ENCODE data around the gene U2AF2. TPM values are rescaled to one million over a fixed set of nuclear protein-coding genes. Genes with fewer than 3 reads are reported as not detected.

Gene U2AF2
- total and polyA plus RNA-seq, 2 experiments from 2014 or later: 22.4 to 150 TPM

- in situ Hi-C loops (cut with MboI): loop anchor here (25.0 kb wide), 1 partner anchor 1205 kb away; the partner anchor contains the start of genes CDC42EP5 and LENG9
- Histone ChIP-seq H3K4me2 (ENCODE audit: unreplicated experiment) (no peak overlapping the region), H3F3A (ENCODE audit: insufficient read depth) (peaks cover 11% of the 10 kb centered on the region), H4K20me1 (ENCODE audit: insufficient read depth) (peaks cover 7% of the 10 kb centered on the region; the same call in 1 of the 2 replicates), H3K79me2 (ENCODE audit: insufficient read depth) (peaks cover 97% of the 10 kb centered on the region), H3K4me1 (ENCODE audit: insufficient read depth) (peaks cover 2% of the 10 kb centered on the region; the same call in 1 of the 2 replicates), H2AFZ (no peak overlapping the region), H3K9ac (no peak overlapping the region), H3K27ac (no peak overlapping the region), H3K4me3 (no peak overlapping the region), H3K9me3 (ENCODE audit: low read depth) (no peaks in the 10 kb centered on the region), H3K9me2 (ENCODE audit: insufficient read depth) (no peaks in the 10 kb centered on the region), H3K36me3 (ENCODE audit: low read depth) (peaks cover 15% of the 10 kb centered on the region; the same call in 1 of the 2 replicates), H3K27me3 (replicated peaks; ENCODE audit: insufficient read depth) (no peaks in the 10 kb centered on the region)
- DNase-seq: no peak
- no peak for TF ChIP-seq EZH2 (IDR thresholded peaks at IDR 0.05; ENCODE audit: insufficient read depth, poor library complexity, severe bottlenecking)
- whole genome bisulfite sequencing, 2 experiments (ENCODE audit: low coverage in 1 of 2, low lambda C conversion rate in 2 of 2, missing lambda C conversion rate in 2 of 2): 91 to 94% methylated on average over 4 of the region's 4 CpGs
Observed at GRCh38 chr19:55667006-55667381, 12.2 kb downstream of the U2AF2 start.

GRCh38 chr19:55667511-55667910, 12.7 kb downstream of the U2AF2 start:
- Histone ChIP-seq H3K79me2 (ENCODE audit: insufficient read depth) (peaks cover 97% of the 10 kb centered on the region), H2AFZ (no peak overlapping the region), H3F3A (ENCODE audit: insufficient read depth) (peaks cover 17% of the 10 kb centered on the region), H3K36me3 (ENCODE audit: low read depth) (peaks cover 13% of the 10 kb centered on the region; the same call in 1 of the 2 replicates), H3K27ac (no peak overlapping the region), H3K9me2 (ENCODE audit: insufficient read depth) (no peaks in the 10 kb centered on the region), H3K9me3 (ENCODE audit: low read depth) (no peaks in the 10 kb centered on the region), H3K9ac (no peak overlapping the region), H3K27me3 (replicated peaks; ENCODE audit: insufficient read depth) (no peaks in the 10 kb centered on the region), H3K4me2 (ENCODE audit: unreplicated experiment) (no peak overlapping the region), H3K4me3 (no peak overlapping the region), H4K20me1 (ENCODE audit: insufficient read depth) (peaks cover 8% of the 10 kb centered on the region; the same call in 1 of the 2 replicates), H3K4me1 (ENCODE audit: insufficient read depth) (peaks cover 8% of the 10 kb centered on the region; the same call in 1 of the 2 replicates)
- in situ Hi-C loops (cut with MboI): loop anchor here (25.0 kb wide), 1 partner anchor 1205 kb away; the partner anchor contains the start of genes CDC42EP5 and LENG9
- 94 to 96% methylated on average over 12 of the region's 12 CpGs for WGBS, 2 experiments (ENCODE audit: low coverage in 1 of 2, low lambda C conversion rate in 2 of 2, missing lambda C conversion rate in 2 of 2)
- no peak for TF ChIP-seq EZH2 (IDR thresholded peaks at IDR 0.05; ENCODE audit: insufficient read depth, poor library complexity, severe bottlenecking)
- no peak for TF ChIP-seq EZH2phosphoT487 (IDR thresholded peaks at IDR 0.05; ENCODE audit: insufficient read depth, low read depth)
- DNase-seq: no peak

- 71 to 76% methylated on average over 11 of the region's 11 CpGs for WGBS, 2 experiments (ENCODE audit: low coverage in 1 of 2, low lambda C conversion rate in 2 of 2, missing lambda C conversion rate in 2 of 2)
- peaks cover 21% of the 10 kb centered on the region for H3F3A ChIP-seq (ENCODE audit: insufficient read depth)
- no peak overlapping the region for H3K9ac ChIP-seq
- H3K4me2 ChIP-seq (ENCODE audit: unreplicated experiment): no peak overlapping the region
- no peak overlapping the region for H3K4me3 ChIP-seq
- H3K36me3 ChIP-seq (ENCODE audit: low read depth): peaks cover 8% of the 10 kb centered on the region; the same call in 1 of the 2 replicates
- no peaks in the 10 kb centered on the region for H3K9me2 ChIP-seq (ENCODE audit: insufficient read depth)
- no peak overlapping the region for H2AFZ ChIP-seq
- in situ Hi-C loops (cut with MboI): loop anchor here (25.0 kb wide), 1 partner anchor 1206 kb away; the partner anchor contains the start of genes CDC42EP5 and LENG9
- no peak for DNase-seq
- H3K4me1 ChIP-seq (ENCODE audit: insufficient read depth): peaks cover 10% of the 10 kb centered on the region; the same call in 1 of the 2 replicates
- H4K20me1 ChIP-seq (ENCODE audit: insufficient read depth): peaks cover 8% of the 10 kb centered on the region; the same call in 1 of the 2 replicates
- H3K27ac ChIP-seq: no peak overlapping the region
- H3K79me2 ChIP-seq (ENCODE audit: insufficient read depth): peaks cover 97% of the 10 kb centered on the region
- TF ChIP-seq EZH2 (IDR thresholded peaks at IDR 0.05; ENCODE audit: insufficient read depth, poor library complexity, severe bottlenecking) (no peak), EZH2phosphoT487 (IDR thresholded peaks at IDR 0.05; ENCODE audit: insufficient read depth, low read depth) (no peak)
- H3K27me3 ChIP-seq (replicated peaks; ENCODE audit: insufficient read depth): no peaks in the 10 kb centered on the region
- no peaks in the 10 kb centered on the region for H3K9me3 ChIP-seq (ENCODE audit: low read depth)
Observed at GRCh38 chr19:55667958-55668357, 13.1 kb downstream of the U2AF2 start.

- no peak for DNase-seq
- Histone ChIP-seq H3K9me3 (ENCODE audit: low read depth) (no peaks in the 10 kb centered on the region), H3F3A (ENCODE audit: insufficient read depth) (peaks cover 29% of the 10 kb centered on the region), H3K27ac (no peak overlapping the region), H4K20me1 (ENCODE audit: insufficient read depth) (peaks cover 8% of the 10 kb centered on the region; the same call in 1 of the 2 replicates), H3K4me1 (ENCODE audit: insufficient read depth) (peaks cover 10% of the 10 kb centered on the region; the same call in 1 of the 2 replicates), H3K4me3 (no peak overlapping the region), H3K4me2 (ENCODE audit: unreplicated experiment) (no peak overlapping the region), H3K9ac (no peak overlapping the region), H3K27me3 (replicated peaks; ENCODE audit: insufficient read depth) (no peaks in the 10 kb centered on the region), H3K9me2 (ENCODE audit: insufficient read depth) (no peaks in the 10 kb centered on the region), H3K36me3 (ENCODE audit: low read depth) (no peaks in the 10 kb centered on the region; the same call in 1 of the 2 replicates), H3K79me2 (ENCODE audit: insufficient read depth) (peaks cover 97% of the 10 kb centered on the region), H2AFZ (no peak overlapping the region)
- TF ChIP-seq EZH2 (IDR thresholded peaks at IDR 0.05; ENCODE audit: insufficient read depth, poor library complexity, severe bottlenecking) (no peak), EZH2phosphoT487 (IDR thresholded peaks at IDR 0.05; ENCODE audit: insufficient read depth, low read depth) (no peak)
- WGBS, 2 experiments (ENCODE audit: low coverage in 1 of 2, low lambda C conversion rate in 2 of 2, missing lambda C conversion rate in 2 of 2): 85 to 90% methylated on average over 24 to 30 of the region's 30 CpGs
- in situ Hi-C loops (cut with MboI): loop anchor here (25.0 kb wide), 1 partner anchor 1206 kb away; the partner anchor contains the start of genes CDC42EP5 and LENG9
Observed at GRCh38 chr19:55668603-55669348, 13.9 kb downstream of the U2AF2 start.

Data from GM23248 (cell line).